ENCODE results near the gene FGFR4.

- TF ChIP-seq CTCF (IDR thresholded peaks at IDR 0.05) = peak; percentile 99
- no peak; the same call in 1 of the 2 replicates for TF ChIP-seq GATA2 (CRISPR knock-in tag; IDR thresholded peaks at IDR 0.05)
- TF ChIP-seq EZH2phosphoT487 (IDR thresholded peaks at IDR 0.05; ENCODE audit: borderline replicate concordance, low read depth) = no peak
- TF ChIP-seq REST (IDR thresholded peaks at IDR 0.05; ENCODE audit: low read depth, low read length) = no peak
- TF ChIP-seq MAX (IDR thresholded peaks at IDR 0.05; ENCODE audit: low read depth) = no peak
- no peak for TF ChIP-seq PBX3 (IDR thresholded peaks at IDR 0.05)
- peak; percentile 90 for TF ChIP-seq SMC3 (IDR thresholded peaks at IDR 0.05; ENCODE audit: low read depth, low read length)
- TF ChIP-seq POLR2AphosphoS5 (IDR thresholded peaks at IDR 0.05; ENCODE audit: low read depth, low read length) = no peak
- no peak for TF ChIP-seq FOXM1 (IDR thresholded peaks at IDR 0.05; ENCODE audit: low read depth)
- no peak for TF ChIP-seq RCOR1 (IDR thresholded peaks at IDR 0.05; ENCODE audit: low read length)
- no peak for TF ChIP-seq TAF1 (IDR thresholded peaks at IDR 0.05; ENCODE audit: borderline replicate concordance, low read depth, low read length)
- TF ChIP-seq EP300 (IDR thresholded peaks at IDR 0.05; ENCODE audit: borderline replicate concordance in 1 of 2, low read depth in 1 of 2, low read length in 1 of 2) = no peak
- no peak for TF ChIP-seq ELF1 (IDR thresholded peaks at IDR 0.05)
These were observed 27.1 kb downstream of the FGFR4 start for GRCh38 chr5:177113566-177114424.
